ENCODE data around the gene DSN1. TPM values are rescaled to one million over a fixed set of nuclear protein-coding genes. Genes with fewer than 3 reads are reported as not detected.

The DSN1 gene
- total and polyA plus RNA-seq, 10 of the 15 experiments (the other 5 are each of a cell fraction or from before 2014, with no cell fraction given) = 15.3 to 33.1 (median 21.7) TPM

DNA sequence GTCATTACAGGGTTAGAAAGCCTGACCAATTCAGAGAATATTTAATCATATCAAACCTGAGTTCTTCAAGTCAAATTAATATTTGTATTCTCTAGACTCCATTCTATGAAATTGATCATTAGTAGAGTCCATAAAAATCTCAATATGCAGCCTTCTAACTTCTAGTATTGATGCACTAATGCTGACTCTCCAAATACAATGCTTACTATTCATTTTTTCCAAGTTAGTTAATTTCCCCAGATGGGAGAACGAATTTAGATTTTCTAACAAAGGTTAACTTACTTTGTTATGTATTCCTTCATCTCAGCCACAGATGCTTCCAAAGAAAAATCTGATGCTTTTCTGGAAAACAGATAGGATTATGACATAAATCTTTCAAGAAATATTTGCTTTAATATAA lies 15.3 kb downstream of the DSN1 start (continued):
- TF ChIP-seq, protein P1, sequence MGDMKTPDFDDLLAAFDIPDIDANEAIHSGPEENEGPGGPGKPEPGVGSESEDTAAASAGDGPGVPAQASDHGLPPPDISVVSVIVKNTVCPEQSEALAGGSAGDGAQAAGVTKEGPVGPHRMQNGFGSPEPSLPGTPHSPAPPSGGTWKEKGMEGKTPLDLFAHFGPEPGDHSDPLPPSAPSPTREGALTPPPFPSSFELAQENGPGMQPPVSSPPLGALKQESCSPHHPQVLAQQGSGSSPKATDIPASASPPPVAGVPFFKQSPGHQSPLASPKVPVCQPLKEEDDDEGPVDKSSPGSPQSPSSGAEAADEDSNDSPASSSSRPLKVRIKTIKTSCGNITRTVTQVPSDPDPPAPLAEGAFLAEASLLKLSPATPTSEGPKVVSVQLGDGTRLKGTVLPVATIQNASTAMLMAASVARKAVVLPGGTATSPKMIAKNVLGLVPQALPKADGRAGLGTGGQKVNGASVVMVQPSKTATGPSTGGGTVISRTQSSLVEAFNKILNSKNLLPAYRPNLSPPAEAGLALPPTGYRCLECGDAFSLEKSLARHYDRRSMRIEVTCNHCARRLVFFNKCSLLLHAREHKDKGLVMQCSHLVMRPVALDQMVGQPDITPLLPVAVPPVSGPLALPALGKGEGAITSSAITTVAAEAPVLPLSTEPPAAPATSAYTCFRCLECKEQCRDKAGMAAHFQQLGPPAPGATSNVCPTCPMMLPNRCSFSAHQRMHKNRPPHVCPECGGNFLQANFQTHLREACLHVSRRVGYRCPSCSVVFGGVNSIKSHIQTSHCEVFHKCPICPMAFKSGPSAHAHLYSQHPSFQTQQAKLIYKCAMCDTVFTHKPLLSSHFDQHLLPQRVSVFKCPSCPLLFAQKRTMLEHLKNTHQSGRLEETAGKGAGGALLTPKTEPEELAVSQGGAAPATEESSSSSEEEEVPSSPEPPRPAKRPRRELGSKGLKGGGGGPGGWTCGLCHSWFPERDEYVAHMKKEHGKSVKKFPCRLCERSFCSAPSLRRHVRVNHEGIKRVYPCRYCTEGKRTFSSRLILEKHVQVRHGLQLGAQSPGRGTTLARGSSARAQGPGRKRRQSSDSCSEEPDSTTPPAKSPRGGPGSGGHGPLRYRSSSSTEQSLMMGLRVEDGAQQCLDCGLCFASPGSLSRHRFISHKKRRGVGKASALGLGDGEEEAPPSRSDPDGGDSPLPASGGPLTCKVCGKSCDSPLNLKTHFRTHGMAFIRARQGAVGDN (IDR thresholded peaks at IDR 0.05) = no peak
- TF ChIP-seq TAF1 (IDR thresholded peaks at IDR 0.05; ENCODE audit: borderline replicate concordance, low read depth, low read length) = no peak
- no peak for TF ChIP-seq RCOR1 (conservative IDR thresholded peaks at IDR 0.05; ENCODE audit: low read depth, low read length)
- TF ChIP-seq ZNF384 (IDR thresholded peaks at IDR 0.05; ENCODE audit: borderline replicate concordance, low read depth, low read length) = no peak
- TF ChIP-seq CBX3 (IDR thresholded peaks at IDR 0.05; ENCODE audit: borderline replicate concordance, low read depth) = no peak
- TF ChIP-seq MEF2A (IDR thresholded peaks at IDR 0.05; ENCODE audit: insufficient read depth, low read depth, low read length) = no peak
- TF ChIP-seq ASH2L (IDR thresholded peaks at IDR 0.05; ENCODE audit: borderline replicate concordance, low read depth) = no peak
- no peak for TF ChIP-seq E4F1 (IDR thresholded peaks at IDR 0.05; ENCODE audit: borderline replicate concordance, partially characterized antibody)
- no peak for TF ChIP-seq SMAD5 (IDR thresholded peaks at IDR 0.05; ENCODE audit: low read depth)
- no peak for TF ChIP-seq SP1 (IDR thresholded peaks at IDR 0.05; ENCODE audit: low read depth, low read length)
- no peak for TF ChIP-seq IRF5 (IDR thresholded peaks at IDR 0.05; ENCODE audit: borderline replicate concordance)
